Measurements from ENCODE around the gene DCC. TPM values are rescaled to one million over a fixed set of nuclear protein-coding genes. Genes with fewer than 3 reads are reported as not detected.

The DCC gene
- 1 to 10 TPM in 4 of 7 donors, under 1 TPM in 3; 0.28 to 9.2 (median 2.0) TPM for total RNA-seq
- under 1 TPM in 2 of 3 donors, not detected in 1; 0.03 to 0.13 TPM for polyA plus RNA-seq
- long read RNA-seq, donor 1: 0 reads
- long read RNA-seq, donor 2: 0 reads

DNA sequence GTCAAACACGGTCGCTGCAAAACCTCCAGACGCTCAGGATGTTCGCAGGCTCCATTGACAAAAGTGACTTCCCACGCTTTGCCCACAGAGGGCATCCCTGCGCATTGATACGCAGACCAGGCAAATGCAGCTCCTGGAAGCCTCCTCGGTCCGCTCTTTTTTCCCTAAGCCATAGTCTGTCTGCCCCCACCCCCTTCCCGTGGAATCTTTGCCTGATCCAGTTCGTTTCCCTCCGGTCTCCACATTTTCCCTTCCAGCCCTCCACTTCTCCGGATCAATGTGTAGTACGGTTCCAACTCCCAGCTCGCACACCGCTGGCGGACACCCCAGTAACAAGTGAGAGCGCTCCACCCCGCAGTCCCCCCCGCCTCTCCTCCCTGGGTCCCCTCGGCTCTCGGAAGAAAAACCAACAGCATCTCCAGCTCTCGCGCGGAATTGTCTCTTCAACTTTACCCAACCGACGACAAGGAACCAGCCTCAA lies at the start of gene DCC:
Gene DCC (plus strand): TSS at position 307 of the 481 bp plus-strand sequence. CDS start 591 bp downstream, outside the sequence.
- H3K27me3 ChIP-seq (replicated peaks in 1 of 7): peaks cover 0 to 65% (median 39%) of the 10 kb centered on the region in 7 donors
- intact Hi-C loops (cut with DNase I; ENCODE audit: low total_unique reads): no loop called here
- no peak for DNase-seq

GRCh38 chr18:52310651-52311050 lies 29.3 kb upstream of the DCC start:
- TF ChIP-seq, protein P1, sequence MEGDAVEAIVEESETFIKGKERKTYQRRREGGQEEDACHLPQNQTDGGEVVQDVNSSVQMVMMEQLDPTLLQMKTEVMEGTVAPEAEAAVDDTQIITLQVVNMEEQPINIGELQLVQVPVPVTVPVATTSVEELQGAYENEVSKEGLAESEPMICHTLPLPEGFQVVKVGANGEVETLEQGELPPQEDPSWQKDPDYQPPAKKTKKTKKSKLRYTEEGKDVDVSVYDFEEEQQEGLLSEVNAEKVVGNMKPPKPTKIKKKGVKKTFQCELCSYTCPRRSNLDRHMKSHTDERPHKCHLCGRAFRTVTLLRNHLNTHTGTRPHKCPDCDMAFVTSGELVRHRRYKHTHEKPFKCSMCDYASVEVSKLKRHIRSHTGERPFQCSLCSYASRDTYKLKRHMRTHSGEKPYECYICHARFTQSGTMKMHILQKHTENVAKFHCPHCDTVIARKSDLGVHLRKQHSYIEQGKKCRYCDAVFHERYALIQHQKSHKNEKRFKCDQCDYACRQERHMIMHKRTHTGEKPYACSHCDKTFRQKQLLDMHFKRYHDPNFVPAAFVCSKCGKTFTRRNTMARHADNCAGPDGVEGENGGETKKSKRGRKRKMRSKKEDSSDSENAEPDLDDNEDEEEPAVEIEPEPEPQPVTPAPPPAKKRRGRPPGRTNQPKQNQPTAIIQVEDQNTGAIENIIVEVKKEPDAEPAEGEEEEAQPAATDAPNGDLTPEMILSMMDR (IDR thresholded peaks at IDR 0.05 in 8 of 11, conservative IDR thresholded peaks at IDR 0.05 in 3 of 11): no peak
- TF ChIP-seq POLR2AphosphoS5 (IDR thresholded peaks at IDR 0.05) (no peak), POLR2A (IDR thresholded peaks at IDR 0.05) (no peak)
- H3K27me3 ChIP-seq (replicated peaks in 1 of 7): no peaks in the 10 kb centered on the region
- no peak for DNase-seq
- H3K27ac ChIP-seq: no peak overlapping the region
- no peaks in the 10 kb centered on the region for H3K4me1 ChIP-seq
- no peak overlapping the region for H3K4me3 ChIP-seq
- H3K36me3 ChIP-seq: no peaks in the 10 kb centered on the region
- intact Hi-C loops (cut with DNase I; ENCODE audit: low total_unique reads): no loop called here
- H3K9me3 ChIP-seq: peaks cover 0 to 17% (median 0%) of the 10 kb centered on the region in 8 donors
- WGBS, 5 donors: 31 to 64% (median 46%) methylated on average over 2 of the region's 2 CpGs

More for the DNA sequence above, at the start of gene DCC:
- H3K4me3 ChIP-seq: peak within 1 kb of the TSS in 1 of 8 donors; percentile 41
- 4 to 7% (median 5%) methylated on average over 27 of the region's 27 CpGs for WGBS, 5 donors
- peaks cover 0 to 4% (median 0%) of the 10 kb centered on the region in 8 donors for H3K9me3 ChIP-seq
- TF ChIP-seq POLR2AphosphoS5 (IDR thresholded peaks at IDR 0.05): no peak
- TF ChIP-seq, protein P1 (IDR thresholded peaks at IDR 0.05 in 8 of 11, conservative IDR thresholded peaks at IDR 0.05 in 3 of 11): no peak
- no peak for TF ChIP-seq POLR2A (IDR thresholded peaks at IDR 0.05)
- peaks cover 0 to 6% (median 0%) of the 10 kb centered on the region in 6 donors for H3K4me1 ChIP-seq
- no peak within 1 kb of the TSS for H3K27ac ChIP-seq
- H3K36me3 ChIP-seq: no peaks in the 10 kb centered on the region

GRCh38 chr18:52311331-52311730 lies 28.7 kb upstream of the DCC start:
- H3K9me3 ChIP-seq: peaks cover 0 to 23% (median 5%) of the 10 kb centered on the region in 8 donors
- 72 to 88% (median 85%) methylated on average over 2 of the region's 2 CpGs for WGBS, 5 donors
- DNase-seq: no peak
- no peaks in the 10 kb centered on the region for H3K27me3 ChIP-seq (replicated peaks in 1 of 7)
- no peaks in the 10 kb centered on the region for H3K36me3 ChIP-seq
- intact Hi-C loops (cut with DNase I; ENCODE audit: low total_unique reads): no loop called here
- no peaks in the 10 kb centered on the region for H3K4me1 ChIP-seq
- H3K4me3 ChIP-seq: no peak overlapping the region
- H3K27ac ChIP-seq: no peak overlapping the region
- TF ChIP-seq, protein P1 (IDR thresholded peaks at IDR 0.05 in 8 of 11, conservative IDR thresholded peaks at IDR 0.05 in 3 of 11): no peak
- no peak for TF ChIP-seq POLR2A (IDR thresholded peaks at IDR 0.05)
- no peak for TF ChIP-seq POLR2AphosphoS5 (IDR thresholded peaks at IDR 0.05)

GRCh38 chr18:52312346-52312745 lies 27.7 kb upstream of the DCC start:
- TF ChIP-seq POLR2A (IDR thresholded peaks at IDR 0.05) (no peak), POLR2AphosphoS5 (IDR thresholded peaks at IDR 0.05) (no peak)
- TF ChIP-seq, protein P1 (IDR thresholded peaks at IDR 0.05 in 8 of 11, conservative IDR thresholded peaks at IDR 0.05 in 3 of 11): no peak
- H3K36me3 ChIP-seq: no peaks in the 10 kb centered on the region
- intact Hi-C loops (cut with DNase I; ENCODE audit: low total_unique reads): no loop called here
- H3K27ac ChIP-seq: no peak overlapping the region
- H3K27me3 ChIP-seq (replicated peaks in 1 of 7): no peaks in the 10 kb centered on the region
- H3K4me3 ChIP-seq: no peak overlapping the region
- peaks cover 0 to 17% (median 8%) of the 10 kb centered on the region in 8 donors for H3K9me3 ChIP-seq
- no peak for DNase-seq
- H3K4me1 ChIP-seq: no peaks in the 10 kb centered on the region

Data from spleen (tissue), 13 donors.